ENCODE measurements around the gene MTHFD2L. TPM values are rescaled to one million over a fixed set of nuclear protein-coding genes. Genes with fewer than 3 reads are reported as not detected.

MTHFD2L gene
- total and polyA plus RNA-seq, 10 donors = 7.8 to 19.7 (median 13.3) TPM

GRCh38 chr4:74317616-74318246, 159.8 kb downstream of the MTHFD2L start:
- no peaks in the 10 kb centered on the region for H3K36me3 ChIP-seq
- H3K4me1 ChIP-seq = peaks cover 0 to 4% (median 0%) of the 10 kb centered on the region in 6 donors
- intact Hi-C loops (cut with DNase I; ENCODE audit: low total_unique reads) = no loop called here
- TF ChIP-seq CTCF (IDR thresholded peaks at IDR 0.05 in 8 of 11, conservative IDR thresholded peaks at IDR 0.05 in 3 of 11) (no peak), POLR2A (IDR thresholded peaks at IDR 0.05) (no peak), POLR2AphosphoS5 (IDR thresholded peaks at IDR 0.05) (no peak)
- H3K27me3 ChIP-seq (replicated peaks in 1 of 7) = no peaks in the 10 kb centered on the region
- H3K9me3 ChIP-seq = no peaks in the 10 kb centered on the region
- no peak overlapping the region for H3K27ac ChIP-seq
- no peak overlapping the region for H3K4me3 ChIP-seq
- WGBS, 5 donors = 61 to 85% (median 72%) methylated on average over 3 of the region's 3 CpGs
- no peak for DNase-seq

- 79 to 92% (median 84%) methylated on average over 2 of the region's 2 CpGs for WGBS, 5 donors
- no peak overlapping the region for H3K4me3 ChIP-seq
- peaks cover 0 to 3% (median 0%) of the 10 kb centered on the region in 7 donors for H3K27me3 ChIP-seq (replicated peaks in 1 of 7)
- H3K4me1 ChIP-seq = peaks cover 0 to 4% (median 0%) of the 10 kb centered on the region in 6 donors
- DNase-seq = no peak
- TF ChIP-seq POLR2AphosphoS5 (IDR thresholded peaks at IDR 0.05) = no peak
- no peak for TF ChIP-seq CTCF (IDR thresholded peaks at IDR 0.05 in 8 of 11, conservative IDR thresholded peaks at IDR 0.05 in 3 of 11)
- TF ChIP-seq POLR2A (IDR thresholded peaks at IDR 0.05) = no peak
- intact Hi-C loops (cut with DNase I; ENCODE audit: low total_unique reads) = no loop called here
- H3K36me3 ChIP-seq = no peaks in the 10 kb centered on the region
- no peak overlapping the region for H3K27ac ChIP-seq
- H3K9me3 ChIP-seq = no peaks in the 10 kb centered on the region
Observed at GRCh38 chr4:74318276-74318675, 160.4 kb downstream of the MTHFD2L start.

- Histone ChIP-seq H3K27ac (no peak overlapping the region), H3K4me3 (no peak overlapping the region), H3K4me1 (peaks cover 0 to 4% (median 0%) of the 10 kb centered on the region in 6 donors), H3K36me3 (no peaks in the 10 kb centered on the region), H3K27me3 (replicated peaks in 1 of 7) (peaks cover 0 to 4% (median 0%) of the 10 kb centered on the region in 7 donors), H3K9me3 (no peaks in the 10 kb centered on the region)
- no peak for DNase-seq
- 80 to 89% (median 83%) methylated on average over 6 of the region's 6 CpGs for WGBS, 5 donors
- TF ChIP-seq POLR2A (IDR thresholded peaks at IDR 0.05) (no peak), POLR2AphosphoS5 (IDR thresholded peaks at IDR 0.05) (no peak), CTCF (IDR thresholded peaks at IDR 0.05 in 8 of 11, conservative IDR thresholded peaks at IDR 0.05 in 3 of 11) (no peak)
- intact Hi-C loops (cut with DNase I; ENCODE audit: low total_unique reads) = no loop called here
Observed at GRCh38 chr4:74319470-74319869, 161.6 kb downstream of the MTHFD2L start.

- peaks cover 0 to 4% (median 0%) of the 10 kb centered on the region in 6 donors for H3K4me1 ChIP-seq
- peak; percentile 43 for DNase-seq
- peaks cover 0 to 9% (median 0%) of the 10 kb centered on the region in 7 donors for H3K27me3 ChIP-seq (replicated peaks in 1 of 7)
- no peaks in the 10 kb centered on the region for H3K9me3 ChIP-seq
- intact Hi-C loops (cut with DNase I; ENCODE audit: low total_unique reads) = no loop called here
- H3K36me3 ChIP-seq = no peaks in the 10 kb centered on the region
- no peak for TF ChIP-seq POLR2A (IDR thresholded peaks at IDR 0.05)
- TF ChIP-seq CTCF (IDR thresholded peaks at IDR 0.05 in 8 of 11, conservative IDR thresholded peaks at IDR 0.05 in 3 of 11) = peak in 7 of 11 experiments; percentile 16 to 42 (median 27)
- H3K4me3 ChIP-seq = no peak overlapping the region
- 33 to 50% (median 39%) methylated on average over 4 of the region's 4 CpGs for WGBS, 5 donors
- H3K27ac ChIP-seq = no peak overlapping the region
Observed at GRCh38 chr4:74320559-74321118, 162.7 kb downstream of the MTHFD2L start.

Measured in spleen (tissue), 11 donors.